LoVo (cell line): ENCODE results near the gene PARD3.

ENCODE experiments used
- DNase-seq: peaks from one replicate; pipeline ENCODE4 v3.0.0-alpha.2; 2016; ENCODE audit warnings: low spot score

Gene PARD3

GRCh38 chr10:34824870-34825269, 9.8 kb upstream of the PARD3 start:
- DNase-seq: no peak

DNA sequence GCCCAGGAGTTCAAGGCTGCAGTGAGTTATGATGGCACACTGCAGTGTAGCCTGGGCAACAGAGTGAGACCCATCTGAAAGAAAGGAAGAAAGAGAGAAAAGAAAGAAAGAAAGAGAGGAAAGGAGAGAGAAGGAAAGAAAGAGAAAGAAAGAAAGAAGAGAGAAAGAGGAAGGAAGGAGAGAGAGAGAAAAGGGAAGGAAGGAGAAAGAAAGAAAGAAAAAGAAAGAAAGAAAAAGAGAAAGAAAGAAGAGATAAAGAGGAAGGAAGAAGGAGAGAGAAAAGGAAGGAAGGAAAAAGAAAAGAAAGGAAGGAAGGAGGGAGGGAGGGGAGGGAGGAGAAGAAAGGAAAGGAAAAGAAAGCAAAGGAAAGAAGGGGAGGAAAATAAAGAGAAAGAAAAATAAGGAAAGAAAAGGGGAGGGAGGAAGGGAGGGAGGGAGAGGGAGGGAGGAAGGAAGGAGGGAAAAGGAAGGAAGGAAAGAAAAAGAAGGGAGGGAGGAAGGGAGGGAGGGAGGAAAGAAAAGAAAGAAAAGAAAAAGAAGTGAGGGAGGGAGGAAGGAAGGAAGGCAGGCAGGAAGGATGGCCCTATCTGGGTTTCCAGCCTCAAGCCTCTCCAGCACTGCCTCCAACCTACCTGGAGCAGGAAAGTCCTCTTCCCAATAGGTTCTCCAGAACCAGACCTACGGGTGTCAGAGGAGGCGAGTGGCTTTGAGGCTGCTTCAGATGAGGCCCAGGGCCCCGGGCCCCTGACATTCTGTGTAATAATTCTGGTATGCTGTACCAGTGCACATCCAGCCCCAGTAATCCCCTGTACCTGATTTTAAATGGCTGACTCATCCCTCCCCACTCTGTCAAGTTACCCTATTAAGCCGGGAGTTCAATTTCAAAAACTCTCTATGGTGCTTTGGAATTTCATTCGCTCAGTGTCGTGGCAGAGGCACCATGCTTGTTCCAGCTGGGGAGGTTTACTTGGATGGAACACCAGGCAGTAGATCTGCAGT, 6.8 kb upstream of the PARD3 start:
- no peak for DNase-seq

- DNase-seq: no peak
These were observed 2.5 kb upstream of the PARD3 start for GRCh38 chr10:34817586-34817985.

DNA sequence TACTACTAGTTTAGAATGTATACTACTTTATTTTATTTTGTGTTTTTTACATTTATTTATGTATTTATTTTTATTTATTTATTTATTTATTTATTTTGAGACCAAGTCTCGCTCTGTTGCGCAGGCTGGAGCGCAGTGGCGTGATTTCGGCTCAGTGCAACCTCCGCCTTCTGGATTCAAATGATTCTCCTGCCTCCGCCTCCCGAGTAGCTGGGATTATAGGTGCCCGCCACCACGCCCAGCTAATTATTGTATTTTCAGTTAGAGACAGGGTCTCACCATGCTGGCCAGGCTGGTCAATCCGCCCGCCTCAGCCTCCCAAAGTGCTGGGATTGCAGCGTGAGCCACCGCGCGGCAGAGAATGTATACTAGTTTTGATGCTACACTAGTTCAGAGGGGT, 2.0 kb upstream of the PARD3 start:
- DNase-seq: no peak

GRCh38 chr10:34816501-34817002, 1.5 kb upstream of the PARD3 start:
- no peak for DNase-seq

GRCh38 chr10:34816085-34816496, 995 bp upstream of the PARD3 start:
- no peak for DNase-seq

DNA sequence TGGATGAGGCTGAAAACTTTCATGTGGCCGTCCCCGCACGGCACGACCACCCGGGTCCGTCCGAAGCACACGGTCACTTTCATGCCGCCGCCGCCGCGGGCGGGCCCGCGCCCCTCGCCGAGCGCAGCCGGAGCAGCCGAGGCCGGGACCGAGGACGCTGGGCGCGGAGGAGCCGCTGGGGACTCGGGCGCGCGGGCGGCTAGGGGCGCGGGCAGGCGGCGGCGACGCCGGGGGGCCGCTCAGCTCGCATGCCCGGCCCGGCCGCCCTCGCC, 247 bp downstream of the PARD3 start:
- no peak for DNase-seq

DNA sequence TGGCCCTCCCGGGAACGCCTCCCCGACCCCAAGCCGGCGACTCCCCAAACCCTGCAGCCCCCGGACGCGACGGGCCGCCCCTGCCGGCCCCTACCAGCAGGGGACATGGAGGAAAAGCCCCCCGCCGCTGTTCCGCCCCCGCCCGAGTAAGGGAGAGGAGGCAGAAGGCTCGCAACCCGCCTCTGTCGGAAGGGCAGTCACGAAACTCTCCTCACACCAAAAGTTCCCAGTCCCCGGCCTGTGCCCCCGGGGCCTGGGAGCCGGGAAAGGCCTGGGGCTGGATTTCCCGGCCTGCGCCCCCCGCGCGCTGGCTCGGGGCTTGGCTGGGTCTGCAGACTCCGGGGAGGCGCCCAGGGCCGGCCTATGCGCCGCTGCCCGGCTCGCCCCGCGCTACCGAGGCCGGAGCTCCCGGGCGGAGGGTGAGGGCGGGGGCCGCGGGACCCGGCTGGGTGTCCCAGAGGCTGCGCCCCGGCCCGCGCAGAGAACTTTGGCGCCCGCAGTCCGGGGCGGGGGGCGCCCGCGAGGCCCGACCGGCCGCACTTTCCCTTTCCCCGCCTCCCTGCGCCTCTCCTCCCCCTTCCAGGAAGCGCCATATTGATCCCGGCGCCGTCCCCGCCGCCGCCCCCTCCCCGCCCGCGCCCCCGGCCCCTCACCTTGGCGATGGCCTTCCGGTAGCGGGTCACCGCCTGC, 728 bp downstream of the PARD3 start:
- DNase-seq: peak; percentile 51

DNA sequence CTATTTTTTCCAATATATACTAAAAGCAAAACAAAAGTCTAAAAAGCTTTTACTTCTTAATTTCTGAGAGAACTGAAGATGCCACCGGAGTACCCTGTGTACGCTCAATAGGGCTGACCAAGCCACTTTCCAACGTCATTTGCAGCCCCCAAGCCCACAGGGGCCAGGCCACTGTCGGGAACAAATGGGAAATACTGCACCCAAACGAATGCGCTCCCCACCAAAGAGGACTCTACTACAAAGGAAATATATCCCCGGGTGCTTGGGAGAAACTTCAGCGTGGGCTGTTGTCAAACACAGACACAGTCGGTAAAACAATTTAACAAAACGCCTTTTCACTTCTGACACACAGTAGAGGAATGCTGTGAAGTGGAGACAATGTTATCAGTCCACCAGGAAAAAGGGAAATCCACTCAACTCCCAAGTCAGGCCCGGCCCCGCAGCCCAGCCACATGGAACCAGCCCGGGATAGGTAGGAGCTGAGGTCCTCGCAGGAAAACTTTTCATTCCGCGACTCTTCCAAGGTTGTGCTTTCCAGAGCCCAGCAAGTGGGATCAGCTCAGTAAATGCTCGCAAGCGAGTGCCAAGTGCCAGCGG, 1.4 kb downstream of the PARD3 start:
- peak; percentile 28 for DNase-seq

DNA sequence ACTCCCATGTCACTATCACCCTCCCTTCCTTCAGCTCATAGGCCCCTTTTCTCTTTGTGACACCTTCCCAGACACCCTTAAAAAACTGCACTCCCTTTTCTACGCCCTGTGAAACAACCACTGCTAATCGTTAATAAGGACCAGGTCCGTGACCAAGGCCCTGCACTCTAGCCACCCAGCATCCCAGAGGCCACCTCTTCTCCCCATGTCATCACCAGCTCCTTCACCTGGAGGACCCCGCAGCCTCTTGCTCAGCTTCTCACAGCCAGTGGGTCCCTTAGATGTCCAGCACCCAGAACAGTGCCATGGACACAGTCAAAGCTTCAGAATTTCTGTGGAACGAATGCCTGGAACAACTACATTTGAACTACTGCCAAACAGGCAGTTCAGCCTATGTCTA, 2.3 kb downstream of the PARD3 start:
- no peak for DNase-seq

- no peak for DNase-seq
These were observed 3.1 kb downstream of the PARD3 start for GRCh38 chr10:34811968-34812514.

DNA sequence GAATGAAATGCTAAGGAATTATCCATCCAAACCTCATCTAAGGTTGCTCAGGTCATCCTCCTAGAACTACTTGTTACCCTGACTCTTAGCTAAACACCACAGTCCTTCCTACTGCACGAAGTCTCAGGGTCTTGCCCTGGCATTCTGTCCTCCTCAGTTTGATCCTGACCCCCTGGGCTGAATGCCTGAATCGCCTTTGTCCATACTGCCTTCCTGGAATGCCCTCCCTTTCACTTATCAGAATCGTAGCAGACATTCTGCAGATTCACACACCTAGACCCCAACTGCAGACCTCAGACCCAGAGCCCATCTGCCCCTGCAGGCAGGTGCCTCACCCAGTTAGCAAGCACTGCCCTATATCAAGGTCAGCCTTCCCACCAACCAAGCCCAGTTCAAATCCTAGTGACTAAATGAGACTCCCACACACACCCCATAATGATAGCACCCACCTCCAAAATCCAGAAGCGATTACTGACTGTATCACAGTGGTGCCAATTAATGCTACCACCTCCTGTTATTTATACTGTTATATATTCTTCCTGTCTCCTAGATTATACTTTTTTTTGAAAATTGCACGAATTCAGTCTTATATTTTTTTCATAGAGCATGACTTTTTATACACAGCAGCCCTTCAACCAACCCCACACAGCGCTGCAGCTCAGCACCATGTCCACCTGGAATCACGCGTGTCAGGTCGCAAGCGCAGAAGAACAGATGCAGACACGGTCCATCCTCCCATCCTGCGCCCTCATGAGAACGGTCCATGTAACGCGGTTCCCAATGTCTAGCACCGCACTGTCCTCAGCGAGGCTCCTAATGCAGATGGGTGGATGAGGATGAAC, 3.7 kb downstream of the PARD3 start:
- no peak for DNase-seq

GRCh38 chr10:34809796-34810195, 5.3 kb downstream of the PARD3 start:
- DNase-seq: no peak

DNA sequence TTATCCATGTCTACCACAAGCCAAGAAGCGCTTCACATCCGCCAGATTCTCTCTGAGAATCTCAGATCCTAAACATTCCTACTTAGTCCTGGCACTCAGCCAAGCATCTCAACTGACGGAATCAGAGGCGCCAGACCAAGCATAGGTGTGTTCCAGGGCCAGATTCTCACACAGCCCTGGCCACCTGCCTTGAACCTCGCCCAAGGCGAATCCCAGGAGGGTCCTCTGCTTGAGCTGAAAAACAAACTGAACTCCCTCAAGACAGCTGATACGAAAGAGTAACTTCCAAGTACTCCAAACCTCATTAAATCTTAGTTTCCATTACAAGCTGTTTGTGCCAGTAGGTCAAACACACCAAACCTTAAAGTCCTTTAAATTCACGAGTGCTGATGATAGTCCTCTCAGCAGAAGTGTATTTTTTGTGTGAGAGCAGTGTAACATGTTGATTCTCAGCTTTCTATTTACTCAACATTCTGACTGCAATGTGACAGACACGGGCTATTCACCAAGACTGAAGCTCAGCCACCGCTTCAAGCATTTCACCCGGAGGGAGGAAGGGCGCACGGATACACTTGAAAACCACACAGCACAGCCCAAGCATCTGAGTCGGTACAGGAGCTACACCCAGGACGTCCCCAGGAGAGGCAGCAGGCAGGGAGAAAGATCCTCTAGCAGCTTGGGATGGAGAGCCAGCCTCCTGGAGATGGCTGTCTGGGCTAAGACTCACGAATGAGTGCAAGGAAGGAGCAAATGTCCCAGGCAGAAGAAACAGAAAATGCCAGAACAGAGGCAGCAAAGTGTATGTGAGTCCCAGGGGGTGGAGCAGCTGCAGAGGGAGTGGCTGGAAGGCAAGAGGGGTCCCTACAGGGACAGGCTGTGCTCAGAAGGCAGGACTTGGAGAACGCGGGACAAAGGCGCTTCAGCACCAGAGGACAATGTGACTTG, 6.0 kb downstream of the PARD3 start:
- no peak for DNase-seq

- no peak for DNase-seq
These were observed 6.8 kb downstream of the PARD3 start for GRCh38 chr10:34808336-34808735.

- DNase-seq: no peak
These were observed 10.8 kb downstream of the PARD3 start for GRCh38 chr10:34804306-34804705.

- DNase-seq: no peak
These were observed 12.4 kb downstream of the PARD3 start for GRCh38 chr10:34802692-34803091.

DNA sequence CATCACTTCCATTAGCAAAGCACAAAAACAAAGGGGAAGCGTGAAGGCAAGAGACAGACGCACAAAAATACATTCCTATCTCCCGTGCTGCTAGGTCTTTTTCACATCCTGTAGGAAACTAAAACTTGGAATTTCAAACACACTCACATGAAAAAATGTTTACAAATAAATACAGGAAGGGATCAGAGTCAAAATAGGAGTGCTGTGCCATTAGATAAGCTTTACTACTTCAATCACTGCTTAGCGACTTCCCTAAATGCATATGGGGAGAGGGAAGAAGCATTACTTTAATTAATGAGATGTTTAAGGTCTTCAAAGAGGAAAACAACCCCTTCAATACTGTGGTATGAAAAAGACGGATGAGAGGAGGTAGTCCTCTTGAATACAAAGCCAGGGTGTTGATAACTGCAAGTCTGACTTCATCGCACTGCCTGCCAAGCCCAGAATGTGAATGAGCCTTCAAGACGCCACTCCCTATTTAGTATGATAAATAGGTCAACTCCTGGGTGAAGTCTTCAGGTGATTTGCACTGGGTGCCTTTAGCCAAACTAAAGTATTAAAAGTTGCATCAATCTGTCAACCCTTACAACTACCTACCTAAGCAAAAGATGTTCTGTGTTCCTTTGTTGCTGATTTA, 13.9 kb downstream of the PARD3 start:
- no peak for DNase-seq

DNA sequence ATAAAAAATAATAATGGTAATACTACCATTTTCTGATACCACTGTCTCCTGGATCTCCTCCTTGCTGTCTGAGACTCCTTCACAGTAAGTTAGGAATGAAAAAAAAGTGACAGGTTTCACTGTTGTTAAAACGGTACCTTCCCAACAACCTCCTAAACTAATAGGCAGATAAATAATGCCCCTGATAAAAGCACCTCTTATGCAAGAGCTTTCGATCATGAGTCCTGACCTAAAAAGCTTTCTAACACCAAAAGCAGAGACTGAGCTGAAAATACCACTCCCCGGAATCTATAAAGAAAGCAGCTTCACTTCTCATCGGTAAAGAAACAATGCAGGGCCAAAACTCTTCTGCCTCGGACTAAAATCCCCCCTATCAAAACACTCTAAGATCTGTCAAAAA, 14.5 kb downstream of the PARD3 start:
- DNase-seq: no peak

- no peak for DNase-seq
These were observed 16.4 kb downstream of the PARD3 start for GRCh38 chr10:34798654-34799053.
